ENCODE measurements around the gene ACOX3. TPM values are rescaled to one million over a fixed set of nuclear protein-coding genes. Genes with fewer than 3 reads are reported as not detected.

The ACOX3 gene
- total and polyA plus RNA-seq, 8 donors: 13.5 to 45.5 (median 32.8) TPM

DNA sequence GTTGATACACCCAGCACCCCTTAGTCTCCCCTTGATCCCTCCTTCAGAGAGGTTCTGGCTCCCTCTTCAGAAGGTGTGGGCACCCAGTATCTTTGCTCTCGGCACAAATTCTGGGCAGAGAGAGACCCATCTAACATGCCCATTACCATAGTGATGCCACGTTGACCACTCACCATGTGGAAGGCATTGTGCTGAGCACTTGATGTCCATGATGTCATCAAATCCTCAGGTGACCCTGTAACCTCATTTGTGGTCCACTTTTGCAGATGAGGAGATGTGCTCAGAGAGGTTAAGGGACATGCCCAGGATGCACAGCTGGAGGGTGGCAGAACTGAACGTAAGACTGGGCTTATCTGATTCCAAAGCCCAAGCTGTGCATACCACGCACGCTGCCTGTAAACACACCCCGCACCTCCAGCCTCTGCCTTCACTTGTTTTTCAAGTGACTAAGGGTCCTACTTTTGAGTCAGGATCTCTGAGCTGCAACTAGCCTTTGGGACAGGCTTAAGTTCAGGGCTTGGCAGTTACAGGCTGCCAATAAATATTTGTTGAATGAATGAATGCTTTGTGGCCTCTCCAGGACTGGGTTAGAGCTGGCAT lies 115.8 kb downstream of the ACOX3 start:
- no peaks in the 10 kb centered on the region for H3K27me3 ChIP-seq
- 71 to 78% (median 73%) methylated on average over 6 of the region's 6 CpGs for WGBS, 5 donors
- no peaks in the 10 kb centered on the region for H3K36me3 ChIP-seq
- H3K9me3 ChIP-seq: peaks cover 0 to 10% (median 0%) of the 10 kb centered on the region in 4 donors
- H3K27ac ChIP-seq: no peak overlapping the region
- peak in 1 of 2 donors; percentile 9 for DNase-seq
- H3K4me3 ChIP-seq: no peak overlapping the region
- H3K4me1 ChIP-seq: peaks cover 0 to 14% (median 9%) of the 10 kb centered on the region in 4 donors
- intact Hi-C loops (cut with DNase I; ENCODE audit: low total_unique reads): no loop called here
- TF ChIP-seq, protein P1, sequence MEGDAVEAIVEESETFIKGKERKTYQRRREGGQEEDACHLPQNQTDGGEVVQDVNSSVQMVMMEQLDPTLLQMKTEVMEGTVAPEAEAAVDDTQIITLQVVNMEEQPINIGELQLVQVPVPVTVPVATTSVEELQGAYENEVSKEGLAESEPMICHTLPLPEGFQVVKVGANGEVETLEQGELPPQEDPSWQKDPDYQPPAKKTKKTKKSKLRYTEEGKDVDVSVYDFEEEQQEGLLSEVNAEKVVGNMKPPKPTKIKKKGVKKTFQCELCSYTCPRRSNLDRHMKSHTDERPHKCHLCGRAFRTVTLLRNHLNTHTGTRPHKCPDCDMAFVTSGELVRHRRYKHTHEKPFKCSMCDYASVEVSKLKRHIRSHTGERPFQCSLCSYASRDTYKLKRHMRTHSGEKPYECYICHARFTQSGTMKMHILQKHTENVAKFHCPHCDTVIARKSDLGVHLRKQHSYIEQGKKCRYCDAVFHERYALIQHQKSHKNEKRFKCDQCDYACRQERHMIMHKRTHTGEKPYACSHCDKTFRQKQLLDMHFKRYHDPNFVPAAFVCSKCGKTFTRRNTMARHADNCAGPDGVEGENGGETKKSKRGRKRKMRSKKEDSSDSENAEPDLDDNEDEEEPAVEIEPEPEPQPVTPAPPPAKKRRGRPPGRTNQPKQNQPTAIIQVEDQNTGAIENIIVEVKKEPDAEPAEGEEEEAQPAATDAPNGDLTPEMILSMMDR (IDR thresholded peaks at IDR 0.05): no peak
- TF ChIP-seq EP300 (IDR thresholded peaks at IDR 0.05) (no peak), POLR2A (IDR thresholded peaks at IDR 0.05) (no peak), POLR2AphosphoS5 (IDR thresholded peaks at IDR 0.05) (no peak)

DNA sequence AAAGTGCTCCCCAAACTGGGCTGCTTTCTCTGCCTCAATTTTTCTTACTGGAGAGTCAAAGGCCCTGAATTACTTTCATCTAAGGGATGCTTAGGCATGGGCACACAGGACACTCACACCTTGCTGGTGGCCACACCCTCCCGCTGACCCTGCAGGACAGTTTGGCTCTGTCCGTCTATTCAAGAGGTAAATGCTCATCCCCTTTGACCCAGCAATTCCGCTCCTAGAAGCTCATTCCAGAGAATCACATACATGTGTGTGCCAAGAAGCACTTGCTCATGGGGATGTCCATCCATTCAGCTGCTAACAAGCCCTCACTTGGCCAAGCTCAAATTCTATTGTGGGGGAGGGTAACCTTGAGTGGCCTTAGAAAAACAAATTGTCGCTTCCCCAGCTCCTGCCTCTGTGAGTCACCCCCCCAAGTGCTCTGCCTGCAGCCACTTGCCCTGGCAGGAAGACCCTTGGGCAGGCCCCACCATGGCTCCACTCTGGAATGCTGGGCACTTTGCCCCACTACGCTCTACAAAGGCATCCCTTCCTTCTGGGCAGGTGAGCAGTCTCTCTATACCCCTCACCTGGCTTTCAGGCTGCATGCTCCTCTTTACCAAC lies 116.5 kb downstream of the ACOX3 start:
- WGBS, 5 donors: 71 to 96% (median 83%) methylated on average over 5 of the region's 5 CpGs
- peaks cover 0 to 19% (median 12%) of the 10 kb centered on the region in 4 donors for H3K4me1 ChIP-seq
- peaks cover 0 to 10% (median 0%) of the 10 kb centered on the region in 4 donors for H3K9me3 ChIP-seq
- no peak overlapping the region for H3K27ac ChIP-seq
- intact Hi-C loops (cut with DNase I; ENCODE audit: low total_unique reads): no loop called here
- TF ChIP-seq, protein P1 (IDR thresholded peaks at IDR 0.05): no peak
- TF ChIP-seq EP300 (IDR thresholded peaks at IDR 0.05) (no peak), POLR2AphosphoS5 (IDR thresholded peaks at IDR 0.05) (no peak)
- H3K27me3 ChIP-seq: no peaks in the 10 kb centered on the region
- peak in 1 of 2 donors; percentile 1 for DNase-seq
- no peak overlapping the region for H3K4me3 ChIP-seq
- H3K36me3 ChIP-seq: no peaks in the 10 kb centered on the region

DNA sequence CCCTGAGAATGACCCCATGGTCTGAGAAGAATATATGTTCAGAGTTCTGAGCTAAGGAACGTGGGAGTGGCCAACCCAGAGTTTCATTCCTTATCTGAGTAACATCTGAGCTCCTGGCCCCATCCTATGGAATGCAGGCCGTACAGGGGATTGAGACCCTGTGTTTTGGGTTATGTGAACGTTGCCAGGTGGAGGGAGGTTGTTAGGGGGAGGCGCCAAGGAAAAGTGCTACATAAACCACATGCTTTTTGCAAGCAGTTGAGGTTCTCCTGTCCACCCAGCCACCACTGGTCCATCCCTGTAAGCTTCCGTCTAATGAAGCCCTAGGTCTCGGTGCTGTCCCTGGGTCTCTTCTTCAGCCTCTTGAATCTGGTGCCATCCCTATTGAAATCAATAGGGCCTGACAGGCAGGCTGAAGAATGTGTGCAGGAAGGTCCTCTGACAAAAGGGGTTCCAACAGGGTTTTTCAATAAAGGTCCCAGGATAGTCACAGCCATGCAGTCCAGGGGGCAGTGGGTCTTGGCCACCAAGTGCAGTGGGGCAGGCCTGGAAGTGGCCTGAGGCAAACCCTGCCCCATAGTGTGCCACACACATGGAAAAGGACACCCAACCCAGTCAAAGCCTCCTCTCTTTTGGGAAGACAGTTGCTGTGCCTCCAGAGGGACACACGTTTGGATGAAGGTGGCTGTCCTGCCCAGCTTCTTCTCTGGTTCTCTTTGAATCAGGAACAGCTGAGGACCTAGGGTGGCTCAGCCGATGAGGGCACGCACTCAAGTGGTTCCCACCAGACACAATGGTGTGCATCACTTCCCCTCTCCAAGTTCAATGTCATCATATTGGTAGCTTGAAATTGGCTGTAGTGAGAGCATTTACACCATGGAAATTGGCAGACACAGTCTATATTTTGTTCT lies 117.5 kb downstream of the ACOX3 start:
- intact Hi-C loops (cut with DNase I; ENCODE audit: low total_unique reads): no loop called here
- peak in 1 of 2 donors; percentile 5 for DNase-seq
- WGBS, 5 donors: 72 to 81% (median 77%) methylated on average over 9 of the region's 9 CpGs
- peaks cover 0 to 19% (median 12%) of the 10 kb centered on the region in 4 donors for H3K4me1 ChIP-seq
- no peak overlapping the region for H3K4me3 ChIP-seq
- no peaks in the 10 kb centered on the region for H3K36me3 ChIP-seq
- TF ChIP-seq EP300 (IDR thresholded peaks at IDR 0.05): no peak
- TF ChIP-seq POLR2A (IDR thresholded peaks at IDR 0.05): no peak
- no peak for TF ChIP-seq POLR2AphosphoS5 (IDR thresholded peaks at IDR 0.05)
- TF ChIP-seq, protein P1 (IDR thresholded peaks at IDR 0.05): no peak
- peaks cover 0 to 10% (median 0%) of the 10 kb centered on the region in 4 donors for H3K9me3 ChIP-seq
- no peaks in the 10 kb centered on the region for H3K27me3 ChIP-seq
- no peak overlapping the region for H3K27ac ChIP-seq

DNA sequence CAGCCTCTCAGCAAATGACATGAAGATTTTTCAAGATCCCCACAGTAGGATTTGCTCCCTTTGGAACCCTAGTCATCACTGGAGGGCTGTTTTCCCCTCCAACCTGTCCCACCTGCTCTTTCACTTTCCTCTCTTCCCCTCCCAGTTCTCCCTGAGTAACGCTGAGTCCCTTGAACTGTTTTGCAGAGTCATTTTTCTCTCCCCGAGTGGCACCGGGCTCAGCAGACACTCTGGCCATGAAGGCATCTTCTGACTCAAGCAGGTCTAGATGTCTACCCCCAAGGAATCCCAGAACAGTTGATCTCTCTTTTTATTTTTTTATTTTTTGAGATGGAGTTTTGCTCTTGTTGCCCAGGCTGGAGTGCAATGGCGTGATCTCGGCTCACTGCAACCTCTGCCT lies 118.8 kb downstream of the ACOX3 start:
- no peaks in the 10 kb centered on the region for H3K27me3 ChIP-seq
- peaks cover 0 to 10% (median 0%) of the 10 kb centered on the region in 4 donors for H3K9me3 ChIP-seq
- DNase-seq: no peak
- TF ChIP-seq, protein P1 (IDR thresholded peaks at IDR 0.05): no peak
- TF ChIP-seq POLR2AphosphoS5 (IDR thresholded peaks at IDR 0.05) (no peak), EP300 (IDR thresholded peaks at IDR 0.05) (no peak), POLR2A (IDR thresholded peaks at IDR 0.05) (no peak)
- no peak overlapping the region for H3K27ac ChIP-seq
- no peak overlapping the region for H3K4me3 ChIP-seq
- 77 to 95% (median 79%) methylated on average over 5 of the region's 5 CpGs for WGBS, 5 donors
- intact Hi-C loops (cut with DNase I; ENCODE audit: low total_unique reads): no loop called here
- peaks cover 0 to 19% (median 12%) of the 10 kb centered on the region in 4 donors for H3K4me1 ChIP-seq
- H3K36me3 ChIP-seq: no peaks in the 10 kb centered on the region

Measured in stomach (tissue), 9 donors.